BLaER1 treated with 17β-estradiol and CSF1 and Interleukin-3, amounts not matched to agents 10 nM and 100 nM (cell line): ENCODE measurements around the gene LKAAEAR1.
A peak's percentile ranks its signal among the peaks of the same experiment; 100 is the strongest.

ENCODE experiments used
- H3K27ac ChIP-seq, 11 experiments: shearing (Covaris generic); formaldehyde crosslinking; 2 replicates each; pipeline ENCODE4 v1.8.1; 2022
- H3K27me3 ChIP-seq, 11 experiments: shearing (Covaris generic); formaldehyde crosslinking; 2 replicates each; pipeline ENCODE4 v1.8.1; 2022
- H3K36me3 ChIP-seq, 11 experiments: shearing (Covaris generic); formaldehyde crosslinking; 2 replicates each; pipeline ENCODE4 v1.8.1; 2022
- H3K4me1 ChIP-seq, 10 experiments: shearing (Covaris generic); formaldehyde crosslinking; 2 replicates each; pipeline ENCODE4 v1.8.1; 2022
- H3K4me2 ChIP-seq, 11 experiments: shearing (Covaris generic); formaldehyde crosslinking; 2 replicates each; pipeline ENCODE4 v1.8.1; 2022
- H3K4me3 ChIP-seq, 10 experiments: shearing (Covaris generic); formaldehyde crosslinking; 2 replicates each; pipeline ENCODE4 v1.8.1; 2022
- H3K9ac ChIP-seq, 11 experiments: shearing (Covaris generic); formaldehyde crosslinking; 2 replicates each; pipeline ENCODE4 v1.8.1; 2022
- H3K9me3 ChIP-seq, 11 experiments: shearing (Covaris generic); formaldehyde crosslinking; replicated peaks in 1 of 11; 2 replicates each; pipeline ENCODE4 v1.8.1; 2022
- H4K20me1 ChIP-seq, 11 experiments: shearing (Covaris generic); formaldehyde crosslinking; 2 replicates each; pipeline ENCODE4 v1.8.1; 2022
- Cebpa-rat ChIP-seq, 11 experiments: shearing (Covaris generic); IDR thresholded peaks; 2 replicates each; pipeline ENCODE4 v1.8.1; 2022

LKAAEAR1 gene

DNA sequence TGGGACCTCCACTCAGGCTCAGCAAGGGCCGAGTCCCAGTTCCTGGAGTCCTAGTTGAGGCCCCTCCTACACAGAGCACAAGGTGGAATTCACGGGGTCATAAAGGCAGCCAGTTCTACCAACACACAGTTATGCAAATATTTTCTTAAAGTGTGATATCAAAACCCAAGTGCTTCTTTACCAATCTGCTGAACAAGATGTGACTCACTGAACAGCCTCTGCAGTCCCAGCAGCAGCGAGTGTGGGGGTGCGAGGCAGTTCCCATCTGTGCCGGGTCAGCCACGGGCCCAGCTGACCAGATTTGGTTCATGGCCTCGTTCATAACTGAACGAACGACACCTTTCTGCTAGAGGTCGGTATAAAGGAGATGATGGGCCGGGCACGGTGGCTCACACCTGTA is 25.7 kb downstream of the LKAAEAR1 start:
- Histone ChIP-seq H3K27ac (no peak overlapping the region), H4K20me1 (peaks cover 0 to under 1% (median 0%) of the 10 kb centered on the region in 11 experiments; a peak in 2 of 22 replicates), H3K36me3 (no peaks in the 10 kb centered on the region), H3K9ac (peak overlapping the region in 4 of 11 experiments; percentile 19 to 41 (median 27); a peak in 4 of 22 replicates), H3K9me3 (no peaks in the 10 kb centered on the region), H3K4me1 (peaks cover 50 to 65% (median 60%) of the 10 kb centered on the region in 10 experiments), H3K27me3 (peaks cover 0 to 20% (median 10%) of the 10 kb centered on the region in 11 experiments; a peak in 14 of 22 replicates), H3K4me2 (peak overlapping the region in 10 of 11 experiments; percentile 69 to 92 (median 82); a peak in 13 of 22 replicates), H3K4me3 (no peak overlapping the region)
- TF ChIP-seq Cebpa-rat (IDR thresholded peaks at IDR 0.05), result no peak

DNA sequence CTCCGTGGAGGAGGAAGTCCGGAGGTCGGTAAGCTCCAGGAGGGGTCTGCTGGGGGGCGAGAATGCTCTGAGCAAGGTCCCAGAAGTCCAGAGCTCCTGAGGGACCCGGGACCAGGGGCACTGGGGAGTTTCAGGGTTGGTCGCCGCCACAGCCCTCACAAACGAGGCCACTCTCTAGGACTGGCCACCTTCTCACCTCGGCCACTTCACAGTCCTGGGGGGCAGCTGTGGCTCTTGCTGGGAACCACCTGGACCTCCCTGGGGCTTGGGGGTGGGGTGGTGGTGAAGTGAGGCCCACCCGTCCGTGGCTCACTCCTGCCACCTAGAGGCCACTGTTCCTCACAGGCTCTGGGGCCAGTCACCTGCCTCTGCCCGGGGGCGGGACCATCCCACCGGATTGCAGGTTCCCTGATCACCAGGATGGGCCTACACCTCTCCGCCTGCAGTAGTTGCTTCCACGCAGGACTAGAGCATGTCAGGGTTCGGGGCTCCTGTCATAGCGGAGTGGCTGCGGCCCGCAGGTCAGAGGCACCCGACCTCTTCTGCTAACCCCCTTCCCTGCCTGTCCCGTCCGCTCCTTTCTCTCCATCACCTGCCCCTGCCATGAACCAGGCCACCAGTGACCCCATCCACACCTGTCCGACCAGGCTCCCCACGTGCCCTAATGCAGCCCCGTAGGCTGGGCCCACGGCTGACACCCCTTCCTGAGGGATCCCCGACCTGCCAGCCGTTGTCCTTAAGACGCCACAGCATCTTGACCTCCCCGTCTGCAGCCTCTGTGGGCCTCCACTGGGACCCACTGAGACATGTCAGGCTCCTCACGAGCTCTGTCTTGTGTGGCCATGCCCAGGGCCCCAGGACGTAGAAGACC is 26.3 kb downstream of the LKAAEAR1 start:
- no peaks in the 10 kb centered on the region for H3K9me3 ChIP-seq
- H3K4me3 ChIP-seq, result no peak overlapping the region; a peak in 1 of 20 replicates
- no peak for TF ChIP-seq Cebpa-rat (IDR thresholded peaks at IDR 0.05)
- peak overlapping the region; percentile 46 to 92 (median 81) for H3K4me2 ChIP-seq
- H3K9ac ChIP-seq, result peak overlapping the region in 8 of 11 experiments; percentile 19 to 52 (median 36); a peak in 9 of 22 replicates
- peaks cover 51 to 69% (median 64%) of the 10 kb centered on the region in 10 experiments for H3K4me1 ChIP-seq
- H3K36me3 ChIP-seq, result no peaks in the 10 kb centered on the region
- H3K27ac ChIP-seq, result peak overlapping the region in 4 of 11 experiments; percentile 6 to 26 (median 17); a peak in 5 of 22 replicates
- H3K27me3 ChIP-seq, result peaks cover 3 to 27% (median 16%) of the 10 kb centered on the region in 11 experiments; a peak in 19 of 22 replicates
- no peaks in the 10 kb centered on the region; a peak in 1 of 22 replicates for H4K20me1 ChIP-seq

- Histone ChIP-seq H3K27ac (peak overlapping the region in 4 of 11 experiments; percentile 6 to 26 (median 17); a peak in 5 of 22 replicates), H3K4me2 (peak overlapping the region; percentile 46 to 92 (median 81))
Measured at GRCh38 chr20:64056889-64057627, 27.1 kb downstream of the LKAAEAR1 start.

DNA sequence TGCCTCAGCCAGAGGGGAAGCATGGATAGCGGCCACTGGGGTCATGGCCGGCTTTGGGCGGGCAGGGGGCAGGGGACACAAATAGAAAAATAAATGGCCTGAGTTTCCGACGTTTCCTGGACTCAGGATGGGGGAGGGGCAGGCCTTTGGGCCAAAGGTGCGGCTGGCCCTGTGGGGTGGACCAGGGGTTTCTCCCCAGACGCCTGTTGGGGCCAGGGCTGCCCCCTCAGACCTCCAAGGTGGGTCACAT is 27.6 kb downstream of the LKAAEAR1 start:
- Histone ChIP-seq H3K36me3 (no peaks in the 10 kb centered on the region), H3K4me1 (peaks cover 43 to 70% (median 64%) of the 10 kb centered on the region in 10 experiments), H3K27me3 (peaks cover 16 to 40% (median 29%) of the 10 kb centered on the region in 11 experiments; a peak in 21 of 22 replicates), H3K9ac (peak overlapping the region in 3 of 11 experiments; percentile 11 to 52 (median 51); a peak in 3 of 22 replicates), H4K20me1 (no peaks in the 10 kb centered on the region; a peak in 1 of 22 replicates), H3K9me3 (no peaks in the 10 kb centered on the region), H3K27ac (peak overlapping the region in 1 of 11 experiments; percentile 26; a peak in 1 of 22 replicates), H3K4me2 (peak overlapping the region; percentile 46 to 92 (median 81)), H3K4me3 (no peak overlapping the region)
- TF ChIP-seq Cebpa-rat (IDR thresholded peaks at IDR 0.05), result no peak

More at GRCh38 chr20:64056889-64057627, 27.1 kb downstream of the LKAAEAR1 start:
- peaks cover 11 to 35% (median 24%) of the 10 kb centered on the region in 11 experiments; a peak in 20 of 22 replicates for H3K27me3 ChIP-seq
- no peak for TF ChIP-seq Cebpa-rat (IDR thresholded peaks at IDR 0.05)
- H3K4me3 ChIP-seq, result no peak overlapping the region
- no peaks in the 10 kb centered on the region for H3K36me3 ChIP-seq
- no peaks in the 10 kb centered on the region; a peak in 1 of 22 replicates for H4K20me1 ChIP-seq
- peak overlapping the region in 8 of 11 experiments; percentile 11 to 52 (median 31); a peak in 9 of 22 replicates for H3K9ac ChIP-seq
- no peaks in the 10 kb centered on the region for H3K9me3 ChIP-seq
- H3K4me1 ChIP-seq, result peaks cover 45 to 68% (median 62%) of the 10 kb centered on the region in 10 experiments

GRCh38 chr20:64055893-64056638 is 28.1 kb downstream of the LKAAEAR1 start:
- peaks cover 43 to 75% (median 69%) of the 10 kb centered on the region in 10 experiments for H3K4me1 ChIP-seq
- peaks cover 21 to 45% (median 34%) of the 10 kb centered on the region in 11 experiments for H3K27me3 ChIP-seq
- H3K9me3 ChIP-seq, result no peaks in the 10 kb centered on the region
- H3K36me3 ChIP-seq, result no peaks in the 10 kb centered on the region
- H3K4me2 ChIP-seq, result peak overlapping the region; percentile 46 to 92 (median 81)
- H3K4me3 ChIP-seq, result no peak overlapping the region
- H3K27ac ChIP-seq, result peak overlapping the region in 2 of 11 experiments; percentile 29 to 30; a peak in 2 of 22 replicates
- H3K9ac ChIP-seq, result peak overlapping the region in 9 of 11 experiments; percentile 2 to 52 (median 22); a peak in 5 of 22 replicates
- no peak for TF ChIP-seq Cebpa-rat (IDR thresholded peaks at IDR 0.05)
- H4K20me1 ChIP-seq, result no peaks in the 10 kb centered on the region; a peak in 1 of 22 replicates

DNA sequence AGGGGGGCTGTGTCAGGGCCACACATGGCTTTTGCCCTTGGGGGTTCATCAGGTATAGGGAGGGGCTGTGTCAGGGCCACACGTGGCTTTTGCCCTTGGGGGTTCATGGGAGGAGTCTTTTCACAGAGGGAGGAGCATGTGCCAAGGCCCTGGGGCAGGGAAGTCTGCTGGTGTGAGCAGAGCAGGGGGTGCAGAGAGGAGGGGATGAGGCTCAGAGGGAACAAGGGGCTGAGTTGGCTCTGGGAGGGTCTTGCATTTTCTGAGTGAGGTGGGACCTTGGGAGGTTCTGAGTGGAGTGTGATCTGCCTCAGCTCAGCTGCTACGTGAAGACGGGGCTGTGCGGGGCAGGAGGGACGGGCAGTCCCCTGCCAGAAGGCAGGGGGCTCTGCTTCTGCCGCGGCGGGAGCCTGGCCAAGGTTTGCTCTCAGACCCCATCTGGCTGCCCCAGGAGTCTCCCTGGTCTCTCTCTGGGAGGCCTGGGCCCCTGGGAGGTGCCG is 28.8 kb downstream of the LKAAEAR1 start:
- TF ChIP-seq Cebpa-rat (IDR thresholded peaks at IDR 0.05), result no peak
- peak overlapping the region in 2 of 11 experiments; percentile 29 to 30; a peak in 2 of 22 replicates for H3K27ac ChIP-seq
- peak overlapping the region; percentile 46 to 92 (median 81) for H3K4me2 ChIP-seq
- H3K4me1 ChIP-seq, result peaks cover 43 to 81% (median 76%) of the 10 kb centered on the region in 10 experiments
- peak overlapping the region in 8 of 11 experiments; percentile 2 to 36 (median 21); a peak in 5 of 22 replicates for H3K9ac ChIP-seq
- no peaks in the 10 kb centered on the region for H3K36me3 ChIP-seq
- H3K27me3 ChIP-seq, result peaks cover 27 to 51% (median 40%) of the 10 kb centered on the region in 11 experiments
- no peaks in the 10 kb centered on the region for H3K9me3 ChIP-seq
- no peak overlapping the region for H3K4me3 ChIP-seq
- peaks cover 0 to 6% (median 0%) of the 10 kb centered on the region in 11 experiments; a peak in 4 of 22 replicates for H4K20me1 ChIP-seq

DNA sequence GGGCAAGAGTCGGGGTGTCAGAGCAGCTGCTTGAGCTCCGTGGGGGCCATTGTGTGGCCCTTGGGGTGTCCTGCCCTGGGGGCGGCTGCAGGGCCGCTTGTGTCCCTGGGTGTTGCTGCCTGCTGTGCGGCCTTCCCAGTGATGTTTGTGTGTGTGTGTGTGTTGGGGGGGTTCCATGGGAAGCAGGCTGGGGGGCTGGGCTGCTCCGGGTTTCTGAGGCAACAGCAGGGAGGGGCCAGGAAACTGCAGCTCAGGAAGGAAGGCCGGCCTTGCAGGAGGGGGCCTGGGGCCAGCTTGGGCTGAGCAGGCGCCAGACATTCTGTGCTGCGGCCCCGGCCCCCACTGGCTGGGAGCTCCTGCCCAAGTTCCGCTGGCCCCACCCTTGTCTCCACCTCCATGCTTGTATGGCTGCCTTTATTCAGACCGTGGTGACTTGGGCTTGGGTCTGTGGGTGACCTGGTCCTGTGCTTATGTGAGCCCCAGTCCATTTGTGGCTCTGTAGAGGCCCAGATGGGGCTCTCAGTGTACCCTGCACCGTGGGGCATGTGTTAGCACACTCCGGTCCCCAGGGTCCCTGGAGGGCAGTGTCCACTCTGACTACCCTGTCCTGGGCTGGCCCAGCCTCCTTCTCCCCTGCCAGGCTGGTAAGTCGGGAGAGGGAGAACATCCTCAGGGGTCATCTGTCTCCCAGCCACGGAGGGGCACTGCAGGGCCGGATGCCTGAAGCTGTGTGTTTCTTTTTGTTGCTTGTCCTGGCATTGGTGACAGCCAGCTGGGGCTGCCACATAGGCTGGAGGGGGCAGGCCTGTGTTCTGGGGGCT is 30.1 kb downstream of the LKAAEAR1 start:
- H3K9me3 ChIP-seq, result no peaks in the 10 kb centered on the region
- H3K9ac ChIP-seq, result peak overlapping the region; percentile 20 to 65 (median 42); a peak in 19 of 22 replicates
- H3K4me2 ChIP-seq, result peak overlapping the region; percentile 62 to 92 (median 81)
- peaks cover 39 to 65% (median 53%) of the 10 kb centered on the region in 11 experiments for H3K27me3 ChIP-seq
- no peak for TF ChIP-seq Cebpa-rat (IDR thresholded peaks at IDR 0.05)
- peak overlapping the region in 5 of 11 experiments; percentile 35 to 65 (median 41); a peak in 10 of 22 replicates for H3K27ac ChIP-seq
- H4K20me1 ChIP-seq, result peaks cover 0 to 13% (median 0%) of the 10 kb centered on the region in 11 experiments; a peak in 4 of 22 replicates
- H3K4me1 ChIP-seq, result peaks cover 47 to 90% (median 84%) of the 10 kb centered on the region in 10 experiments
- no peaks in the 10 kb centered on the region for H3K36me3 ChIP-seq
- peak overlapping the region in 3 of 10 experiments; percentile 6 to 55 (median 39); a peak in 5 of 20 replicates for H3K4me3 ChIP-seq
